Urinary bladder (tissue), 4 donors: ENCODE data around the gene PEX14. TPM values are rescaled to one million over a fixed set of nuclear protein-coding genes. Genes with fewer than 3 reads are reported as not detected.

ENCODE experiments used
- DNase-seq: peaks from one replicate; pipeline ENCODE4 v3.0.0-alpha.2; 2015; ENCODE audit errors: extremely low spot score
- H3K27ac ChIP-seq: one replicate; pipeline ENCODE4 v1.5.1; 2013; ENCODE audit warnings: low read depth, mild to moderate bottlenecking, moderate library complexity
- H3K36me3 ChIP-seq: one replicate; pipeline ENCODE4 v1.6.1; 2013; ENCODE audit warnings: mild to moderate bottlenecking, moderate library complexity; ENCODE audit not compliant: insufficient read depth
- H3K4me1 ChIP-seq: one replicate; pipeline ENCODE4 v1.6.1; 2013; ENCODE audit warnings: mild to moderate bottlenecking, moderate library complexity; ENCODE audit not compliant: insufficient read depth
- H3K4me3 ChIP-seq: one replicate; pipeline ENCODE4 v1.5.1; 2013; ENCODE audit warnings: low read depth, low read length
- WGBS: extraction: QIAGEN DNeasy Blood & Tissue Kit; methylation state at CpG from one replicate; pipeline ENCODE4 v1.1.7; 2013; 5-methylcytosine and 5-hydroxymethylcytosine counted together
- polyA plus RNA-seq: library from polyadenylated mRNA; stranded (reverse); fragments of 200-250 nt; gene quantifications from one replicate; pipeline ENCODE4 v1.2.3, GENCODE V29; 2013
- total RNA-seq: library from RNA; depleted of rRNA; stranded (reverse); fragments of >200 nt; gene quantifications from one replicate; pipeline ENCODE4 v1.2.3, GENCODE V29; 2014
- donor health status: healthy with polysubstance abuse.
- donor health status: healthy.

PEX14 gene
- total and polyA plus RNA-seq, 2 donors, result 10.9 to 76.1 TPM

DNA sequence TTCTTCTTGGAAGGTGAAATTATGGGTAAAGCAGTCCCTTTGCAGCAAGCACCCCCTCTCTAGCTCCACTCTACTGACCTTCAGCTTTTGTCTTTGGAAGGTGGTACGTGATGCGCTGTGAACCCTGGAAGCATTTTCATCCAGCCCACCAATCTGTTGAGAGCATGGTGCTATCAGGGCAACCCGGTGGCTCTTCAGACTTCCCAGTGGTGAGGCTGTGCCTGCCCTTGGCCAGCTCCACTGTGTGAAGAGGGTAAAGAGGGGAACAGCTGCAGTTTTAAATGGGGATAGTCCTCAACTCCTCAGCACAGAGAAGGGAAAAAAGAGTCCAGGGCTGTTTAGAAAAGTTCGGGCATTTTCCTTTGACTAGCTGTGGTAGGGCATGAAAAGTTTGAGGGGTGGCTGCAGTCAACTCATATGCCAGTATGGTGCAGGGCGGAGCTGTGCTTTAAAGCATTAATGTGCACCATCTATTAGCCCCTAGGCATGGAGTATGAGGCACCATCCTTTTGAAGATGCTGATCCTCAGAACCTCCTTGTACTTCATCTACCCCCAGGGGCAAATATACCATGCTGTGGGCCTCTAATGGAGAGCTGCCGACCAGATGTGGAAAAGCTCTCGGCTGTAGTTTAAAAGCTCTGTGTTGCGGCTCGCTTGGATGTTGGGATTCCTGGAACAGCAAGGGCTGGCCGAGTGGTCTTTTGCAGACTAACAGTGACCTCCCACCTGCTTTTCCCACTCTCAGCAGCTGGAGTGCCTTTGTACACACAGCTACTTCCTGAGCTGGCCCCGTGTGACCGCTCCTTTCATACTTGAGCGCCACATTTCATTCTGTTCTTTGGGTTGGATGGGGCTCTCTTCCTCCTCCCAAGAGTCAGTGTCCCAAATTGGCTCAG is 123.0 kb downstream of the PEX14 start:
- Histone ChIP-seq H3K36me3 (peaks cover 4% of the 10 kb centered on the region), H3K4me1 (peaks cover 2% of the 10 kb centered on the region), H3K4me3 (no peak overlapping the region), H3K27ac (no peak overlapping the region)
- no peak for DNase-seq
- 87% methylated on average over 13 of the region's 13 CpGs for WGBS

DNA sequence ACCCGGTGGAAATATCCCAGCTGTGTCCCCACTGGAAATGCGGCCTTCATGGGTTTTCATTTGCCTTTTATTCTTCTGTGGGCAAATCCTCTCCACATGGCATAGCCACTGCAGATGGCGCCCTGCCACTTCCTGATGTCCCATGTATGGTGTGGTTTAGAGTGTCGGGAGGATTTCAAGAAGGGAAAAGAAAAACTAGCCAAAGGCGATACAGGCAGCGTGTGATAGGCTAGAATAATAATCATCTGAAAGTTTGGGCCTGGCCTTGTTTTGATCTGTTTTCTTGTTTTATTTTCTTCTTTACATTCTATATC is 123.6 kb downstream of the PEX14 start:
- Histone ChIP-seq H3K27ac (no peak overlapping the region), H3K4me3 (no peak overlapping the region), H3K36me3 (peaks cover 4% of the 10 kb centered on the region), H3K4me1 (peaks cover 2% of the 10 kb centered on the region)
- DNase-seq, result no peak
- WGBS, result 81% methylated on average over 6 of the region's 6 CpGs

DNA sequence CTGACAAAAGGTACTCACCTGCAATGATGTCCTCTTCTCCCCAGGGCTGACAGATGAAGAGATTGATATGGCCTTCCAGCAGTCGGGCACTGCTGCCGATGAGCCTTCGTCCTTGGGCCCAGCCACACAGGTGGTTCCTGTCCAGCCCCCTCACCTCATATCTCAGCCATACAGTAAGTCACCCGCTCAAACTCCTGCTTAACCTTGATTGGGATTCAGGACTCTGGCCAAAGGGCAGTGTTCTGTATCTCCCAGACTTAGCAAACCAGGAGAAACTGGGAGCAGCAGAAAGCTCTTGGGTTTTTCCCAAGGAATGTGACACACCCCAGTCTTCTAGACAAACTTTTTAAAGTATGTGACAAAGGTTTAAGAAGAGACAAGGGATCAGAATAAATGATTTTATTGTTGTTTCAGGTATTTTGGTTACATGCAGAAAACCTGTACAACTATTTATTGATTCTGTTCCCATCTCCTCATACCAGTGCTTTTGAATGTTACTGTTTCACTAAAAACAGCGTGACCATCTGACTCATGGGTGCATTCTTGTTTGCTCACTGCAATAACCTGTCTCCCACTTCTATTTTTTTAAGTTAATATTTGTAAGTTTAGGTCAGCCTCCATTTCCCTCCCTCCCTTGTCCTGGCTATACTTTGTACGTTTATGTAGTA is 124.6 kb downstream of the PEX14 start:
- H3K4me3 ChIP-seq, result no peak overlapping the region
- H3K36me3 ChIP-seq, result peaks cover 4% of the 10 kb centered on the region
- 81% methylated on average over 6 of the region's 6 CpGs for WGBS
- peaks cover 2% of the 10 kb centered on the region for H3K4me1 ChIP-seq
- no peak overlapping the region for H3K27ac ChIP-seq
- DNase-seq, result no peak

DNA sequence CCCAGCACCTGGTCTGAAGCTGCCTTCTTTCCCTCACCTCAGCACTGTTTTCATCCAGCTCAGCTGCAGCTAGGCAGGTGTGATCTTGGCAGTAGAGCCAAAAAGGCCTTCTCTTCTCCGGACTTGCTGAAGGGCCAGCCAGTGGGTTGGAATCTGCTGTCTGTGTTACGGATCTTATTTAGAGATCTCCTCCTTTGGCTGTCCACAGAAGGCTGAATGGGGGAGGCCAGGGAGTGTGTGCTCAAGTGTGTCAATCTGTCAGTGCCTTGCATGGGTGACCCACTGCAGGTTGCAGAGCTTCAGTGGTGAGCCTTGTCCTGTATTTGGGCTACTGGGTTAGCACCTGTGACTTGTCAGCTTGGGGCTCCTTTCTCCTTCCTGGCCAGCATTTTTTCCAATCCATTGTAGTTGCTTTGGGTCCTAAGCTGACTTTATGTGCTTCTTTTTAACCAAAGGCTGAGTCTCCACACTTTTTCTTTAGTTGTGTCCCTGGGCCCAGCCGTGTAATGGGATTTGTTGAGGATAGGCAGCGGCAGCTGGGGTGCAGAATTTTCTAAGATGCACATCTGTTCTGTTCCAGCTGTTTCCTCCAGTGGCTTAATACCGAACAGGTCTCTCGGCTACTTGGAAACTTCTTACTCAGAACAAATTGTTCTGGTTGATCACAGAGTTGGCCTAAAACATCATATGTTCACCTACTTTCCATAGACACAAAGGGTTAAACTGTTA is 126.8 kb downstream of the PEX14 start:
- WGBS, result 83% methylated on average over 6 of the region's 6 CpGs
- H3K36me3 ChIP-seq, result peaks cover 4% of the 10 kb centered on the region
- DNase-seq, result no peak
- peaks cover 2% of the 10 kb centered on the region for H3K4me1 ChIP-seq
- no peak overlapping the region for H3K27ac ChIP-seq
- H3K4me3 ChIP-seq, result no peak overlapping the region

DNA sequence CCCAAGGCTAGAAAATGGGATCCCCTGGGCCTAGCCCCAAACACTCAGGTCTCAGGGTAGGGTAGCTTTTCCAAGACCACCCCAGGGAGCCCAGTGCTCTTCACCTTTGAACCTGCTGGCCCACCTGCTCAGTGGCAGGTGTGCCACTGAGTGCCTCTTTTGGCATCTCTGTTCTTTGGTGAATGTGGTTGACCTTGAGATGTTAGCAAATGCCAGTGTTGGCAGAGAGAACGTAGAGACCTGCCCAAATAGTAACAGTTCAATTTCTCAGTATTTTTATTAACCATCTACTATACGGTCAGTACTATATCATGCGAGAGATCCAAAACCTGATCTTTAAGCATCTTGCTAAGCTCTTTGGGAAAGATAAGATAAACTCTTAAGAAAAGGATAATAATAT is 128.2 kb downstream of the PEX14 start:
- 94% methylated on average over 3 of the region's 3 CpGs for WGBS
- no peak overlapping the region for H3K27ac ChIP-seq

DNA sequence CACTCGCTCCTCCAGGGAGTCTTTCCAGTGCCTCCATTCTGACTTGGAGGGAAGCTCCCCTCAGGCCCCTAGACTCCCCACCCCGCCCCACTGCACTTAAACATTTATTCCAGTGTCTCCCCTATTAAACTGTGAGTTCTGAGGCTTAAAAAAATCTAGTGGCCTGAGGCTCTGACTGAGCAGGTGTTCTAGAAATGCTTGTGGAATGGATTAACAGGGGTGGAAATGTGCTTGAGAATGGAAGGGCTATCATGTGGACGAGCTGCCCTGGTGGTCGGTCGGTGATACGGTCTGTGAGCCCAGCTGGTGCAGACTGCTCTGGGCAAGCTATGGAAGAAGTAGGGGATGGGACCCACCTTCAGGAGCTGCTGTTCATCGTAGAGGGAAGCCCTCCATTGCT is 130.2 kb downstream of the PEX14 start:
- Histone ChIP-seq H3K4me1 (no peaks in the 10 kb centered on the region), H3K4me3 (no peak overlapping the region)
- no peak for DNase-seq

More for the DNA sequence above, 128.2 kb downstream of the PEX14 start:
- Histone ChIP-seq H3K4me3 (no peak overlapping the region), H3K36me3 (peaks cover 4% of the 10 kb centered on the region), H3K4me1 (no peaks in the 10 kb centered on the region)
- no peak for DNase-seq

DNA sequence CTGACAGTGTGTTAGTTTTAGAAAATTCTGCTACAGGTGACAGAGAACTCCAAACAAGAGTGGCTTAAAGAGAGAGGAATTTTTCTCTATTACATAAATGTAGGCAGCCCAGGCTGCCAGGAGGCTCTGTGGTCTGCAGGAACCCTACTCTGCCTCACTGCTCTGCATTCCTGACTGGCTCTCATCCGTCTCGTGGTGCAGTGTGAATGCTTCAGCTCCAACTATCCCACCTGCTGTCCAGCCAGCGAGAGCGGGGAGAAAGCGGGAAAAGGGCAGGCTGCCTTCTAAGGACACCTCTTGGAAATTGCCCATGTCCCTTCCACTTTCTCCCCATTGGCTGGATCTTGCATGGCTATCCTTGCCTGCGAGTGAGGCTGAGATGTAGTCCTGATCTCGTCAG is 131.3 kb downstream of the PEX14 start:
- Histone ChIP-seq H3K4me3 (no peak overlapping the region), H3K4me1 (no peaks in the 10 kb centered on the region), H3K36me3 (peaks cover 4% of the 10 kb centered on the region), H3K27ac (no peak overlapping the region)
- WGBS, result 89% methylated on average over 7 of the region's 7 CpGs
- DNase-seq, result no peak

More for the DNA sequence above, 130.2 kb downstream of the PEX14 start:
- H3K27ac ChIP-seq, result no peak overlapping the region
- peaks cover 4% of the 10 kb centered on the region for H3K36me3 ChIP-seq
- over 99% methylated on average over 7 of the region's 7 CpGs for WGBS

DNA sequence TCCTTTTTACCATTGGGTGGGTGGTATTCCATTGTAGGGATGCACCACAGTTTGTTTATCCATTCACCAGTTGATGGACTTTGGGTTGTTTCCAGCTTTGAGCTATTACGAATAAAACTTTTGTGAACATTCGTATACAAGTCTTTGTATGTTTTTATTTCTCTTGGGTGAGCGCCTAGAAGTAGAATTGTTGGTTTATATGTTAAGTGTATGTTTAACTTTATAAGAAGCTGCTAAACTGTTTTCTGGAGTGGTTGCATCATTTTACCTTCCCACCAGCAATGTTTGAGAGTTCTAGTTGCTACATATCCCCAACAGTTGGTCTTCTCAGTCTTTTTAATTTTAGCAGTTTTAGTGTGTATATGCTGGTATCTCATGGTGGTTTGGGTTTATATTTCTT is 132.5 kb downstream of the PEX14 start:
- peaks cover 2% of the 10 kb centered on the region for H3K36me3 ChIP-seq
- no peak for DNase-seq
- 64% methylated on average over 3 of the region's 3 CpGs for WGBS
- no peak overlapping the region for H3K4me3 ChIP-seq
- no peaks in the 10 kb centered on the region for H3K4me1 ChIP-seq
- no peak overlapping the region for H3K27ac ChIP-seq

DNA sequence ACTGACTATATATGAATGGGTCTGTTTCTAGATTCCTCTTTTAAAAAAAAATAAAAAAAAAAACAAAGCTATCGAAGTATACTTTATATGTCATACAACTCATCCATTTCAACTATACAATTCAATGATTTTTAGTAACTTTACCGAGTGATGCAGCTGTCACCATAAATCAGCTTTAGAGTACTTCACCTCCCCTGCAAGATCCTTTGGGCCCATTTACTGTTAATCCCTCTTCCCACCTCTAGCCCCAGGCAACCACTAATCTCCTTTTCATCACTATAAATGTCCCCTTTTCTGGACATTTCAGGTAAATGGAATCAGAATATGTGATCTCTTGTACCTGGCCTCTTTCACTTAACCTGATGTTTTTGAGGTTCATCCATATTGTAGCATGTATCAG is 133.9 kb downstream of the PEX14 start:
- Histone ChIP-seq H3K36me3 (no peaks in the 10 kb centered on the region), H3K4me3 (no peak overlapping the region), H3K4me1 (no peaks in the 10 kb centered on the region), H3K27ac (no peak overlapping the region)
- no peak for DNase-seq
- WGBS, result 94% methylated on average over 2 of the region's 2 CpGs

DNA sequence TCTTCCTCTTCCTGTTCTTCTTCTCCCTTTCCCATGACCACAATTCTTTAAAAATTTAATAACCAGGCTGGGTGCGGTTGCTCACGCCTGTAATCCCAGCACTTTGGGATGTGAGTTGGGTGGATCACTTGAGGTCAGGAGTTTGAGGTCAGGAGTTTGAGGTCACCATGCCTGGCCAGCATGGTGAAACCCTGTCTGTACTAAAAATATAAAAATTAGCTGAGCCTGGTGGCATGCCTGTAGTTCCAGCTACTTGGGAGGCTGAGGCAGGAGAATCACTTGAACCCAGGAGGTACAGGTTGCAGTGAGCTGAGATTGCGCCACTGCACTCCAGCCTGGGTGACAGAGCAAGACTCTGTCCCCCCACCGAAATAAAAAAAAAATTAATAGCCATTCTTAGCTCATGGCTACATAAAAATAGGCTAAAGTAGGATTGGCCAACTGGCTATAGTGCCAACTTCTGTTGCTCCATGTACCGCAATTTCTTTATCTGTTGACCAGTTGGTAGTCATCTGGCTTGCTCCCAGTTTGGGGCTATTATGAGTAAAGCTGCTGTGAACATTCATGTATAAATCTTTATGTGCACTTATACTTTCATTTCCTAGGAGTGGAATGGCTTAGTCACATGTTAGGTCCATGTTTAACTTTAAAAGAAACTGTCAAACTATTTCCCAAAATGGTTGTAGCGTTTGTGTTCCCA is 136.3 kb downstream of the PEX14 start:
- no peaks in the 10 kb centered on the region for H3K4me1 ChIP-seq
- 97% methylated on average over 6 of the region's 6 CpGs for WGBS
- DNase-seq, result no peak
- no peak overlapping the region for H3K27ac ChIP-seq
- H3K36me3 ChIP-seq, result no peaks in the 10 kb centered on the region
- H3K4me3 ChIP-seq, result no peak overlapping the region

DNA sequence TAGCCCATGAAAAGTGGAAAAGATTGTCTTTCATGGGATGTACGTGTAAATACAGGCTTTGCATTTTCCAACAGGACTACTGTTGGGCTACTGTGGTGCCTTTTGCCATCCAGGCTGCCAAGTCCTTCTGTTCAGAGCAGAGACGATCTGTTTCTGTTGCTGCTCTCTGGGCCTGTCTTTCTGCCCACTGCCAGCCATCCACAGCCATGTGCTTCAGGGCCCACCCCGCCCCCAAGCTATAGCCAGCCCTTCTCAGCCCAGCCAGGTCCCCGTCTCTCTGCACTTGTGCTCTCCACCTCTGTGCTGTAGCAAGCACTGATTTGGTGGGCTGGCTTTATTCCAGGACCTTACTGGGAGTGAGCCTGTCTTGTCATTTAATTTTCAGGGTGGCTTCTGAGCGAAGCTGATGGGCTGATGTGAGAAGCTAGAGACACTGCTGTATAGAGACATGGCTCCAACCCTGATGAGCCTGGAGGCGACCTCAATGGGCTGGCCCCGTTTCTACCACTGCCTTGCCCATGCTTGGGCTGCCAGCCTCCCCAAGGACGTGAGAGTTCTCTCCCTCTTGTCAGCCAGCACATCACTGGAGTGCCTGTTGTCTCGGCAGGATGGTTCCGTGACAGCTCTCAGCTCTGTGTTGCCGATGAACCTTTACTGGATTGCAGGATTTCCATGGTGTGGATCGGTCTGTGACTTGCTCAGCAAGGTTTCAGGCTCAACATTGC is 137.8 kb downstream of the PEX14 start:
- no peak overlapping the region for H3K4me3 ChIP-seq
- DNase-seq, result no peak

DNA sequence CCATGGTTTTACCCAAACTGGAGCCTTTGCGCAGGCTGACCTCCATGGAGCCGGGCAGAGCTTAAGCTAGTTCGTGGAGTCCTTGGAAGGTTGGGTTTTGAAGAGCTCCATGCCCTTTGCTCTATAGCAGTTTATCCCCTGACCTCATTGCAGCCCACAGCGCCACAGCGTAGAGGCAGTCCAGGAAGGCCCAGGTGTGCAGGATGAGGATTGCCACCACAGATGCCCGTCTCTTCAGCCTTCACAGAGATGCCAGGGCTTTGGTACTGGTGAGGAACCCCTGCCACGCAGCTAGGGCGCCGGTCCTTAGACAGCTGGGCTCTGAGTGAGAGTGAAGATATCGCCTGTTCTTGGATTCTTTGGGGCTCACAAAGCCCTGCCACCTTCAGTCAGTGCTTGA is 138.6 kb downstream of the PEX14 start:
- no peaks in the 10 kb centered on the region for H3K4me1 ChIP-seq
- H3K36me3 ChIP-seq, result no peaks in the 10 kb centered on the region
- DNase-seq, result no peak
- WGBS, result 97% methylated on average over 10 of the region's 10 CpGs
- H3K27ac ChIP-seq, result no peak overlapping the region
- no peak overlapping the region for H3K4me3 ChIP-seq

More for the DNA sequence above, 137.8 kb downstream of the PEX14 start:
- no peaks in the 10 kb centered on the region for H3K4me1 ChIP-seq
- no peak overlapping the region for H3K27ac ChIP-seq
- no peaks in the 10 kb centered on the region for H3K36me3 ChIP-seq
- 89% methylated on average over 12 of the region's 12 CpGs for WGBS

DNA sequence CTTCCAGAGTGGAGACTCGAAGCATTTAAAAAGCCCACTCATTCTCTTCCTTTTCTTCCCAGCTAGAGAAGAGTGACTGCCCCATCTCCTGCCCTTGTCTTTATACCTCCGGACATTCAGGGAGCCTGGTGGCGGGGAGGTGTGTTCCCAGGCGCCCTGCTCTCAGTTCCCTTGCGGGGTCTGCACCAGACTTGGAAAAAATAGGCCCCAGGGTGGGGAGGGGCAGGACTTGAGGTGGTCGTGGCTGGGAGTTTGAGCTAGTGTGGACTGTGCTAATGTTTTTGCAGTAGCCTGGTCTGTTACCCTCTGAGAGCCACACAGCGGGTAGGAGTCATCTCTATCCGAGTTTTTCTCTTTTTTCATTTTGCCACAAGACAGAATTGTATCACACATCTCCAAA is 139.1 kb downstream of the PEX14 start:
- Histone ChIP-seq H3K4me3 (no peak overlapping the region), H3K36me3 (no peaks in the 10 kb centered on the region), H3K4me1 (no peaks in the 10 kb centered on the region), H3K27ac (no peak overlapping the region)
- no peak for DNase-seq
- 93% methylated on average over 8 of the region's 8 CpGs for WGBS
